Activated B cell treated with CpG ODN at 0.5 μM for 24 hours (primary cell): ENCODE data around the gene RIPPLY1. TPM values are rescaled to one million over a fixed set of nuclear protein-coding genes. Genes with fewer than 3 reads are reported as not detected.

Experiments used
- ATAC-seq: fragments of 200-7000 bp; cut with Tn5 transposase; one replicate; pipeline ENCODE4 v1.10.0; 2021; ENCODE audit warnings: low read depth, mild to moderate bottlenecking, moderate library complexity
- CTCF ChIA-PET: fragments of 350-600 bp; sonication (Branson Sonifier 250); formaldehyde crosslinking; loops from one replicate; lab custom pipeline; 2021; ENCODE audit warnings: antibody characterized with exemption; lab: Charles Lee
- POLR2A ChIA-PET: fragments of 350-600 bp; sonication (Branson Sonifier 250); formaldehyde crosslinking; loops from one replicate; lab custom pipeline; 2021; ENCODE audit warnings: antibody characterized with exemption; lab: Charles Lee
- DNase-seq: peaks from one replicate; pipeline ENCODE4 v3.0.0; 2022
- H3K27ac Mint-ChIP-seq: one replicate; pipeline ENCODE4 v1.8.0; 2020; ENCODE audit warnings: mixed read lengths
- H3K27me3 Mint-ChIP-seq: one replicate; pipeline ENCODE4 v1.8.0; 2021; ENCODE audit warnings: mixed read lengths
- H3K36me3 Mint-ChIP-seq: one replicate; pipeline ENCODE4 v1.8.0; 2021; ENCODE audit warnings: low read depth, mixed read lengths
- H3K4me1 Mint-ChIP-seq: one replicate; pipeline ENCODE4 v1.8.0; 2021; ENCODE audit warnings: mixed read lengths
- H3K4me3 Mint-ChIP-seq: one replicate; pipeline ENCODE4 v1.8.0; 2020; ENCODE audit warnings: mild to moderate bottlenecking, mixed read lengths
- H3K9me3 Mint-ChIP-seq: one replicate; pipeline ENCODE4 v1.8.0; 2020; ENCODE audit warnings: mixed read lengths
- CTCF ChIP-seq: fragments of 200-600 bp; IDR thresholded peaks from one replicate; pipeline ENCODE4 v1.8.0; 2022; ENCODE audit warnings: antibody characterized with exemption, mild to moderate bottlenecking
- intact Hi-C: fragments of 100-400 bp; cut with micrococcal nuclease; formaldehyde crosslinking; loops from one replicate; pipeline ENCODE4 v1.15.1; 2024
- total RNA-seq: library from RNA; stranded (reverse); gene quantifications from 2 replicates; pipeline ENCODE4 v1.2.3, GENCODE V29; 2022

Gene RIPPLY1
- total RNA-seq = not detected in 2 replicates

- ATAC-seq = no peak
- POLR2A ChIA-PET = no interaction called here
- no peak for DNase-seq
- Mint-ChIP-seq H3K27me3 (no peaks in the 10 kb centered on the region), H3K4me3 (no peak within 1 kb of the TSS), H3K4me1 (no peaks in the 10 kb centered on the region), H3K27ac (no peak within 1 kb of the TSS), H3K9me3 (no peaks in the 10 kb centered on the region), H3K36me3 (no peaks in the 10 kb centered on the region)
- intact Hi-C loops = no loop called here
- CTCF ChIA-PET = interaction anchor here (0.7 kb wide), 1 partner anchor 9 kb away, joined by 3 read pairs; no protein-coding TSS in a partner anchor
- no peak for TF ChIP-seq CTCF
Observed at GRCh38 chrX:106903291-106903824, at the start of gene RIPPLY1. Gene RIPPLY1, minus strand, starts transcription at chrX:106903341. Its CDS starts 54 bp downstream, at chrX:106903287.

- Mint-ChIP-seq H3K4me1 (no peaks in the 10 kb centered on the region), H3K4me3 (no peak overlapping the region), H3K36me3 (peaks cover 13% of the 10 kb centered on the region), H3K27ac (no peak overlapping the region), H3K9me3 (no peaks in the 10 kb centered on the region), H3K27me3 (no peaks in the 10 kb centered on the region)
- ATAC-seq (no peak), DNase-seq (no peak)
- POLR2A ChIA-PET = no interaction called here
- intact Hi-C loops = no loop called here
- CTCF ChIA-PET = no interaction called here
- no peak for TF ChIP-seq CTCF
Observed at GRCh38 chrX:106952538-106952937, 49.4 kb upstream of the RIPPLY1 start.

GRCh38 chrX:106952089-106952488 is 48.9 kb upstream of the RIPPLY1 start:
- ATAC-seq (no peak), DNase-seq (no peak)
- H3K27me3 Mint-ChIP-seq = no peaks in the 10 kb centered on the region
- TF ChIP-seq CTCF = no peak
- H3K4me1 Mint-ChIP-seq = no peaks in the 10 kb centered on the region
- H3K36me3 Mint-ChIP-seq = peaks cover 8% of the 10 kb centered on the region
- H3K9me3 Mint-ChIP-seq = no peaks in the 10 kb centered on the region
- H3K27ac Mint-ChIP-seq = no peak overlapping the region
- no peak overlapping the region for H3K4me3 Mint-ChIP-seq
- CTCF ChIA-PET = no interaction called here
- POLR2A ChIA-PET = no interaction called here
- intact Hi-C loops = no loop called here

GRCh38 chrX:106951230-106951629 is 48.1 kb upstream of the RIPPLY1 start:
- Mint-ChIP-seq H3K4me1 (no peaks in the 10 kb centered on the region), H3K27ac (no peak overlapping the region), H3K36me3 (peaks cover 6% of the 10 kb centered on the region), H3K27me3 (no peaks in the 10 kb centered on the region), H3K9me3 (no peaks in the 10 kb centered on the region), H3K4me3 (no peak overlapping the region)
- TF ChIP-seq CTCF = no peak
- ChIA-PET CTCF (no interaction called here), POLR2A (no interaction called here)
- intact Hi-C loops = no loop called here
- no peak for DNase-seq
- ATAC-seq = no peak

- ChIA-PET CTCF (no interaction called here), POLR2A (no interaction called here)
- Mint-ChIP-seq H3K9me3 (no peaks in the 10 kb centered on the region), H3K27me3 (no peaks in the 10 kb centered on the region), H3K36me3 (peaks cover 1% of the 10 kb centered on the region), H3K4me1 (no peaks in the 10 kb centered on the region), H3K4me3 (no peak overlapping the region), H3K27ac (no peak overlapping the region)
- DNase-seq (no peak), ATAC-seq (no peak)
- intact Hi-C loops = no loop called here
- TF ChIP-seq CTCF = no peak
Observed at GRCh38 chrX:106950381-106950780, 47.2 kb upstream of the RIPPLY1 start.
